HG02885 (cell line): ENCODE results near the gene RGL1.

ENCODE experiments used
- ATAC-seq: cut with Tn5 transposase; IDR thresholded peaks from one replicate; pipeline ENCODE4 v1.9.1; 2021; ENCODE audit warnings: mild to moderate bottlenecking; ENCODE audit not compliant: unreplicated experiment, poor library complexity

The RGL1 gene

GRCh38 chr1:183884526-183884925, 79.6 kb downstream of the RGL1 start:
- ATAC-seq: no peak

GRCh38 chr1:183885142-183885735, 80.3 kb downstream of the RGL1 start:
- ATAC-seq: no peak

GRCh38 chr1:183886083-183886828, 81.3 kb downstream of the RGL1 start:
- no peak for ATAC-seq

GRCh38 chr1:183886853-183887252, 81.9 kb downstream of the RGL1 start:
- ATAC-seq: no peak

GRCh38 chr1:183887826-183888819, 83.2 kb downstream of the RGL1 start:
- no peak for ATAC-seq

- no peak for ATAC-seq
These were observed 84.2 kb downstream of the RGL1 start for GRCh38 chr1:183889095-183889494.

GRCh38 chr1:183891158-183891856, 86.4 kb downstream of the RGL1 start:
- ATAC-seq: peak; percentile 81

- ATAC-seq: no peak
These were observed 87.5 kb downstream of the RGL1 start for GRCh38 chr1:183892351-183892793.

GRCh38 chr1:183893561-183894289, 88.8 kb downstream of the RGL1 start:
- ATAC-seq: no peak

GRCh38 chr1:183894290-183894565, 89.3 kb downstream of the RGL1 start:
- no peak for ATAC-seq

GRCh38 chr1:183896466-183897048, 91.6 kb downstream of the RGL1 start:
- ATAC-seq: no peak

GRCh38 chr1:183898001-183898396, 93.1 kb downstream of the RGL1 start:
- ATAC-seq: peak; percentile 8

GRCh38 chr1:183898610-183899009, 93.7 kb downstream of the RGL1 start:
- no peak for ATAC-seq

GRCh38 chr1:183901748-183902330, 96.9 kb downstream of the RGL1 start:
- ATAC-seq: peak; percentile 41

- no peak for ATAC-seq
These were observed 98.2 kb downstream of the RGL1 start for GRCh38 chr1:183903101-183903500.

GRCh38 chr1:183905508-183906113, 100.7 kb downstream of the RGL1 start:
- ATAC-seq: no peak

GRCh38 chr1:183907070-183907469, 102.2 kb downstream of the RGL1 start:
- ATAC-seq: no peak

GRCh38 chr1:183908079-183908478, 103.2 kb downstream of the RGL1 start:
- no peak for ATAC-seq

GRCh38 chr1:183909672-183910071, 104.8 kb downstream of the RGL1 start:
- ATAC-seq: no peak
